Lower leg skin (tissue), 4 donors: ENCODE data around the gene SSH2. TPM values are rescaled to one million over a fixed set of nuclear protein-coding genes. Genes with fewer than 3 reads are reported as not detected.

Experiments
- DNase-seq, 2 donors: peaks; one replicate each; pipeline ENCODE4 v3.0.0-alpha.2; 2019; ENCODE audit warnings: low spot score in 2 of 2
- H3K4me3 ChIP-seq: fragments of 200-600 bp; sonication (generic); 2 replicates; pipeline ENCODE4 v1.5.1; 2017; ENCODE audit warnings: mild to moderate bottlenecking, low read depth; ENCODE audit not compliant: poor library complexity, severe bottlenecking
- CTCF ChIP-seq, 3 donors: fragments of 450-650 bp; IDR thresholded peaks; one replicate each; pipeline ENCODE4 v1.5.1; 2016; ENCODE audit warnings: antibody characterized with exemption in 3 of 3, mild to moderate bottlenecking in 3 of 3, moderate library complexity in 2 of 3
- POLR2A ChIP-seq, 2 donors: fragments of 450-650 bp; IDR thresholded peaks; one replicate each; pipeline ENCODE4 v1.6.1; 2016 to 2017; ENCODE audit warnings: antibody characterized with exemption in 2 of 2, mild to moderate bottlenecking in 1 of 2, moderate library complexity in 1 of 2
- WGBS, 2 donors: methylation state at CpG; one replicate each; pipeline ENCODE4 v1.1.5; 2018; 5-methylcytosine and 5-hydroxymethylcytosine counted together
- intact Hi-C: fragments of 100-400 bp; cut with DNase I; formaldehyde crosslinking; loops from one replicate; pipeline ENCODE4 v1.15.0; 2023; ENCODE audit warnings: low total_unique reads
- total RNA-seq, 4 donors: library from RNA; depleted of rRNA; stranded (reverse); fragments of >200 nt; gene quantifications; one replicate each; pipeline ENCODE4 v1.1.0, GENCODE V29; 2016

SSH2 gene
- total RNA-seq, 4 donors from 2014 or later = 10.0 to 20.3 (median 15.3) TPM

GRCh38 chr17:29643817-29644160 lies 286.2 kb downstream of the SSH2 start:
- H3K4me3 ChIP-seq = no peak overlapping the region
- no peak for DNase-seq
- intact Hi-C loops = no loop called here
- TF ChIP-seq POLR2A (IDR thresholded peaks at IDR 0.05) = no peak
- WGBS, 2 donors = 81 to 93% methylated on average over 1 of the region's 1 CpG

- TF ChIP-seq CTCF (IDR thresholded peaks at IDR 0.05) (no peak), POLR2A (IDR thresholded peaks at IDR 0.05) (no peak)
- WGBS, 2 donors = 75 to 77% methylated on average over 2 of the region's 2 CpGs
- no peak overlapping the region for H3K4me3 ChIP-seq
- intact Hi-C loops = no loop called here
- DNase-seq = no peak
Measured at GRCh38 chr17:29642171-29642611, 287.8 kb downstream of the SSH2 start.

- TF ChIP-seq POLR2A (IDR thresholded peaks at IDR 0.05) (no peak), CTCF (IDR thresholded peaks at IDR 0.05) (no peak)
- intact Hi-C loops = no loop called here
- DNase-seq = no peak
- H3K4me3 ChIP-seq = no peak overlapping the region
- WGBS, 2 donors = 60 to 77% methylated on average over 7 of the region's 7 CpGs
Measured at GRCh38 chr17:29640981-29641642, 288.9 kb downstream of the SSH2 start.

DNA sequence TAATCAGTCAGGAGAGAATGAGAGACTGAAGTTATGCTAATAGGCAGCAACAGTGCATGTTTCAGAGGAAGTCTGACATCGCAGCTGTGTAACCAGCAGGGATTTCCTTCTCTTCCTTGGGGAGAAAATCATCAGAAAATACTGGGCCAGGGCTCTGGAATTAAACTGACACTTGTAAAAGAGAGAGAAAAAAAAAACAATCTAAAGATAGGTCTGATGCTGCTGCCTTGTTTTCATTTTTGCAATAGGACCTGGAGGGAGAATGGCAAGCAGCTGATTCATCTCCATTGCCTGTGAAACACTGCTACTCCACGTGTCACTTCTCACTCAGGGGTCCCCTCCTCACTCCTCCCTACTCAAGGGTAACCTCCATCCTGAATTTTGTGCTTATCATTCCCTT lies 289.6 kb downstream of the SSH2 start:
- no peak overlapping the region for H3K4me3 ChIP-seq
- intact Hi-C loops = no loop called here
- 12 to 18% methylated on average over 2 of the region's 2 CpGs for WGBS, 2 donors
- TF ChIP-seq POLR2A (IDR thresholded peaks at IDR 0.05) = no peak
- TF ChIP-seq CTCF (IDR thresholded peaks at IDR 0.05) = no peak
- DNase-seq = no peak

DNA sequence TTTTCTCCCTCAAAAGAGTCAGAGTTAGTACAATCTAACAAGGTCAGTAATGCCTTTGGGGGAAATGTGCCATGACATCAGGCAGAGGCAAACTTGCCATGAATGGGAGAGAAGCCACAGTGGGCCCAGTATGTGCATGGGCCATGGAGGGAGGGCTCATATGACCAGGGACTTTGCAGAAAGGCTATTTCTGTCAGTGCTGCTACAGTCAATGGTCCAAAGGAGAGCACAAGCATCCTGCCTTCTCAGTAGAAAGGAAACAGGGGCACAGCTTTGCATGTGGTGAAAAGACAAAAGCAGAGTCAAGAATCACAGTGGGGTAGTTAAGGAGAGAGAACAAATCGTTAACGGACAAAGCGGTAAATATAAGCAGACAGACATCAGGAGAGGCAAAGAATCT lies 296.1 kb downstream of the SSH2 start:
- intact Hi-C loops = loop anchor here (10.0 kb wide), 1 partner anchor 141 kb away; no protein-coding TSS in a partner anchor
- DNase-seq = no peak
- no peak for TF ChIP-seq CTCF (IDR thresholded peaks at IDR 0.05)
- TF ChIP-seq POLR2A (IDR thresholded peaks at IDR 0.05) = no peak
- H3K4me3 ChIP-seq = no peak overlapping the region
- WGBS, 2 donors = 89 to 96% methylated on average over 3 of the region's 3 CpGs

DNA sequence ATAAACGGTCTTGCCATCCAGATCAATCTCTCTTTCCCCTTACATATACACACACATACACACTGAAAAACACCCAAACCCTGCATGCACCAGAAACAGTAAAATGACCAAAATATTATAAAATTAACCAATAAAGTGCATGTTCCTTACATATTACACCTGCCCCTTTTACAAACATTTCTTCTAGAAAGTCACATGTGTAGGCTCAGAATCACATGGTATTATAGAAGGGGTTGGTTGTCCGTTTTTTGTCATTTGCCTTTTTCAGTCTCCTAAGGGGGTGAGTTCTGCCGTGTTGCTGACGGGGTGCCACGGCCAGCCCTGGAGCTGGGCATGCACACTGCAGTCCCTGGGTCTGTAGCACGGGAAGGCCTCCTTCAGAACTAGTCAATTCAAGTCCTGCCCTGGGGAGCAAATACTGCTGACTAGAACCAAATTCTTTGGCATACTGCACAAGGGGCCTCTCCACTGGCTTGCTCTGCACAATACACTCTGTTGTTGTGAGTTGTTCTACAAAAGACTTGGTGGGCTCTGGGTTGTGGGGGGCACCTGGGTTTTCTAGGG lies 299.3 kb downstream of the SSH2 start:
- no peak overlapping the region for H3K4me3 ChIP-seq
- 51 to 60% methylated on average over 6 of the region's 6 CpGs for WGBS, 2 donors
- TF ChIP-seq CTCF (IDR thresholded peaks at IDR 0.05) (no peak), POLR2A (IDR thresholded peaks at IDR 0.05) (no peak)
- intact Hi-C loops = loop anchor here (10.0 kb wide), 1 partner anchor 144 kb away; no protein-coding TSS in a partner anchor
- DNase-seq = no peak
